Activated CD4-positive, alpha-beta T cell treated with anti-CD3 and anti-CD28 coated beads for 48 hours (primary cell): ENCODE results near the gene LARP6.
"Not testable (repeated sequence)": the region's sequence is repeated elsewhere in the genome, so short reads cannot be mapped to it uniquely, and the experiment has no call there.

ENCODE experiments used
- DNase-seq: peaks from one replicate; pipeline ENCODE4 v3.0.0-alpha.2; 2020

LARP6 gene

GRCh38 chr15:70829371-70830166 lies 24.4 kb downstream of the LARP6 start:
- DNase-seq = no peak

GRCh38 chr15:70827721-70828120 lies 26.2 kb downstream of the LARP6 start:
- DNase-seq = no peak

DNA sequence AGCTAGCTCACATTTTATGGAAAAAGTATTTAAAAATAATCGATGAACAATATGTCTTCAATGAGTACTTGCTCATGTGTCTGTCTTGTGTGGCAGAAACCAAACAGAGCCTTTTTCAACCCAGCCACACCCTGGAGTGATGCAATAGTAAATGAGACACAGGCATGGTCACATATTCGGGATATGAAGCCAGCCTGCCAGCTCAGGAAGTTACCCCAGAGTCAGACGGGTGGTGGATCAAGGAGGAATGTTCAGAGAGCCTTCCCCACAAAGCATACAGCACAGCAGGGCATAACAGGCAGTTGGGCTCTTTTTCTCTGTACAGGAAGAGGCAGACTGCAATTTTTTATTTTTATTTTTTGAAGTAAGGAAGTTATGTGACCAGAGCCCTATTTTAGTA lies 27.3 kb downstream of the LARP6 start:
- no peak for DNase-seq

DNA sequence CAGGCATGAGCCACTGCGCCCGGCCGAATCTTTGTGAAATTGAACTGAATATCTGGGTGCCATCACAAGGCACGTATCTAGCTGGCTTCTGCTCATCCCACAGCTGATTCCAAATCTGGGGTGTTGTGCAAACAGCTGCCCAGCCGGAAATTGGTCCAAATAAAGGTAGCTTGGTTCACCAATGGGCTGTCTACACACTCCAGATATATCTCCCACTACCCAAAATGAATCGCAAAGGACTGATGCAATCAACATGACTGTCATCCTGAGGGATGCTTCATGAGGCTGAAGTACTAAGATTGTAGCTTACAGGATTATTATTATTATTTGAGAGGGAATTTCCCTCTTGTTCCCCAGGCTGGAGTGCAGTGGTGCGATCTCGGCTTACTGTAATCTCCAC lies 28.1 kb downstream of the LARP6 start:
- no peak for DNase-seq

DNA sequence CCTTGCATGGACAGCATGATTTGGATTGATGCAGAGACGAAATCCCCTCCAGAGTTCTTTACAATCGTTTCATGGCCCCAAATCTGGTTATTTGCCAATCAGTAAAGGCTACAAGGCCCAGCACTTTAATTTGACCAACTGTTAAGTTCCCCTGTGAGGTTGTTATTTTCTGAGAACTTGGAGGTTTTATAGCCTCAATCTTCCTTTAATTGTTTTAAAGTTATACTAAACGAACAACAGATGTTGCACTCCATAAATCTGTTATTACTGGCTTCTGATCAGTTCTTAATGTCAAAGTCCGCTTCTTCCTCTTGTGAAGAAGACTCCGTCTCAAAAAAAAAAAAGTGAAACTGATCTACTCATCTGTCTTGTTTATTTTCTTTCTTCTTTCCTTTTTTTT lies 30.8 kb downstream of the LARP6 start:
- no peak for DNase-seq

DNA sequence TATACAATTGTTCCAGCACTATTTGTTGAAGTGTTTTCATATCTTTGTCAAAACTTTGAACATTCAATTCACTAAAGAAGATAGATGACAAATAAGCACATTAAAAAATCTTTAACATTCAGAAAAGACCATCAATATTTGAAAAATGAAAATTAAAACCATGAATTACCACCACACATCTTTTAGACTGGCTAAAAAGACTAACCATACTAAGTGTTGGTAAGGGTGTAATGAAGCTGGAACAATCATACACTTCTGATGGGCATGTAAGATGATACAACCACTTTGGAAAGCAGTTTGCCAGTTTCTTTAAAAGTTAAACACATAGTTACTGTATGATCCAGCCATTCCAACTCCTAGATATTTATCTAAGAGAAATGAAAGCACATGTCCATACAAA lies 33.7 kb downstream of the LARP6 start:
- DNase-seq = no peak

GRCh38 chr15:70818580-70818979 lies 35.4 kb downstream of the LARP6 start:
- DNase-seq = no peak

DNA sequence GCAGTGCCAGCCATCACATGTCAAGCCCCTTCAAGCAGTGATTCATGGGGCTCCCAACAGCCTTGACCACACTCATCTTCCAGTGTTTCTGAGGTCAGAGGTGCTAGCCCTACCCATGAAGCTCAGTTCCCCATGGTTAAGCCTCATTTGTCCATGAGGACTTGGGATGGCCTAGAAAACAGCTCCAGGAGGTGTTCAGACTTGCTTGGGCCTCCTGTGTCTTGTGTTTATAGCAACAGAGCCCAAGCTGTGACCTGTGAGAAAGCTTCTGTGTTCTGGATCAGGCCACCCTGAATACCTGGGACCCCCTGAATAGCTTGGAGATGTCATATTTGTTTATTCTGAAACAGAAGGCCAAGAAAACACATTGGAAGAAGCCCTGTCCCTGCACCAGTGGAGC lies 36.7 kb downstream of the LARP6 start:
- DNase-seq = no peak

DNA sequence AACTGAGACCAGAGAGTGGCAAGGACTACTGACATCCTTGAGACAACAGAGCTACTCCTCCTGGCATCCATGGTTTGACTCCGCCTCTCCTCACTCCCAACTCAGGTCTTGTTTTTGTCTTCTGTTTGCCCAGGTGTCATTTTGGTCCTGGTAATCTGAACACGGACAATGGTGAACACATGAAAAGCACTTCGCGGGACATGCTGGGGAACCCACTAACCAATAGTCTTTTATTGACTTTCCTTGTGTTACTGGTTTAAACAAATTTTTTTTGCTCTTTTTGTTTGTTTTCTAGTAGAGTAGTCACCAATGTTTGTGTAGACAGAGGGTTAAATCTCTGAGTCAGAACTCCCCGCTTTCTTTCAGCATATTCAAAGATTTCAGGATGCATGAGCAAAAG lies 38.4 kb downstream of the LARP6 start:
- no peak for DNase-seq

- DNase-seq = not testable (repeated sequence)
Measured at GRCh38 chr15:70815011-70815410, 38.9 kb downstream of the LARP6 start.

DNA sequence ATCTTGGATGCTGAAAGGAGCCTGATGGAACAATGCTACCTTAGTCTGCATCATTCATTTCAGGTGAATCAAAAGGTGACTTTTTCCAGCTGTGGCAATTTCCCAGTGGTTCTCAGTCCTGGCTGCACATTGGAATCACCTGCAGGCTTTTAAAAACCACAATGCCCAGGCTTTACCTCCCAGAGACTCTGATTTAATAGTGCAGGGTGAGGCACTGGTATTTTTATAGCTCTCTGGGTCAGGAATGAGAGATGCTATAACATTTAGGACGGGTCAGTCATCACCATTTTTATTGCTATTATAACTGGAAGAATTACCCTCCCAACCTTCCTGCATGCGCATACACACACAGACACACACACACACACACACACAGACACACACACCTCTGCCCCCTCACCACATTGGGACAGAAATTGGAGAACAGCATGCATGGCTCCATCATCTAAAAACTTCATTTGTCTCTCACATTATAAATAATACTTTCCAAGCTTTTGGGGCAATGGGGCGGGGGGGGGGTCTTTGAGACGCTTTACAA lies 41.1 kb downstream of the LARP6 start:
- no peak for DNase-seq

- DNase-seq = no peak
Measured at GRCh38 chr15:70810916-70811578, 42.9 kb downstream of the LARP6 start.

DNA sequence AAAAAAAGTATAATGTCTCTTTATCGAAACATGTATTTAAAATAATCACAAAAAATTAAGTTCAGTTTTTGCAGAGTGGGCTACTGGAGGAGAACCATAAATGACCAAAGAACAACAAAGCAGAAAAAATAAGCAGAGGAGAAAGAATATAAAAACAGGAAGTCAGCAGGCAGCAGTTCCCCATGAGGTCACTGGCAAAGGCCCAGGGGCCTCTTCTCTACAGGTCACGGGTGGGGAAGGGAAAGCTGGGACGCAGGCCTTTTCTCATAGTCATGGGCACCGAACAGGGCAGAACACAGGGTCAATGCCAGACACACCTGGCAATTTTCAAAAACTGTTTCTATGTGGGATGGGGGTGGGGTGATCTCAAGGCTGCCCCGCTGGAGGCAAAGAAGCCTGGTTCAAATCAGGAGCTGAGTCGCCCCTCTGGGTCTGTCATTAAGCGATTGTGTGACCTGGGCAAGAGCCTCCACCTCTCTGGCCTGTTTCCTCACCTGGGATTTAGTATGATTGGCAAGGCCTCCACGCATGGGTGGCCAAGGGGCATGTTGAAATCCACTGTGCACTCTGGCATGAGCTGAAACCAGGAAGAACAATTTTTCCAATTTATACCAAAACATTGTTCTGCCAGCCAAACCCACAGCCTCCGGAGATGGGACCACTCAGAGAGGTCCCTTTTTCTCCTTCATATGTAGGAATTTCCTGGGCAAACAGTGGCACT lies 46.8 kb downstream of the LARP6 start:
- no peak for DNase-seq

- DNase-seq = not testable (repeated sequence)
Measured at GRCh38 chr15:70804388-70804787, 49.6 kb downstream of the LARP6 start.

- no peak for DNase-seq
Measured at GRCh38 chr15:70802629-70803028, 51.3 kb downstream of the LARP6 start.

- no peak for DNase-seq
Measured at GRCh38 chr15:70801109-70801508, 52.8 kb downstream of the LARP6 start.

DNA sequence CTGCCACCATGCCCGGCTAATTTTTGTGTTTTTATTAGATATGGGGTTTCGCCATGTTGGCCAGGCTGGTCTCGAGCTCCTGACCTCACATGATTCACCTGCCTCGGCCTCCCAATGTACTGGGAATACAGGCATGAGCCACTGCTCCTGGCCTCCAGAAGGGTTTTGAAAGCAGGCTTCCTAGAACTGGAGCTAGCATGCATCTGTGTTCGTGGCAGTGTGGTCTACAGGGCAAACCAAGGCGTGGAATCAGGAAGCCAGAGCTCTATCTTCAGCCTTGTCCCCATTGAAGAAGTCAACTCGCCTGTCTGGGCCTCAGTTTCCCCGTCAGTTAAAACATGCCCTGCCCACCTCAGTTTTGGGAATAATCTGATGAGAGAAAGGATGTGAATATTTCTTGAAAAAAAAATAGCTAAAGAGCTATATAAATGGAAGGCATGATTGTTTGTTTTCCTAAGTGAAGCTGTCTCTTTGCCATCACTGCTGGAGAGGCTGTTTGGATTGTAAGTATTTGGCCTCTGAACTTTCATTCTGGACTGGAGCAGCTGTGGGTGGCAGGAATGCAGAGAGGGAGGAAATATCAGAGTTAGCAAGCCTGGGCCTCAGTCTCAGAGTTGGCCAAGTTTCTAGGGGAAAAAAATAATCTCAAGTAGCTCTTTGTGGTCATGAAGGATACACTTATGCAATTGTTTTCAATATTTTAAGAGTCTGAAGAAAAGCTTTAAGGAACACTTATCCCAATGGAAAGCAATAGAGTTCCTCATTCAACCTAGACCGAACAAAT lies 54.1 kb downstream of the LARP6 start:
- DNase-seq = no peak

DNA sequence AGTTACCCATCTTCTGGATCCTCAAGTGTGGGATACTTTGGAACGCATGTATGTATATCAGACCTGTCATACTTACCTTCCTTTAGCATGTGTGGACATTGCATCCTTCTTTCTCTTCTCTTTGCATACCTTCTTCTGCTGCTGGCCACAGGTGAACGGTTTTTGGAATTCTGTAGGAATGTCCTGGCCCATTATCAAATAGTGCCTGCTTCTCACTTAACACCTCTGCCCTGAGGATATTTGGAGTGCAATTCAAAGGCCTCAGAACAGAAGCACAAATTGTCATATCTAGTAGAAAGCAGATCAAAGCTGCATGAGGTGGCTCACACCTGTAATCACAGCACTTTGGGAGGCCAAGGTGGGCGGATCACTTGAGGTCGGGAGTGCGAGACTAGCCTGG lies 56.5 kb downstream of the LARP6 start:
- no peak for DNase-seq

GRCh38 chr15:70796516-70797310 lies 57.2 kb downstream of the LARP6 start:
- no peak for DNase-seq

GRCh38 chr15:70795311-70795665 lies 58.7 kb downstream of the LARP6 start:
- DNase-seq = no peak

GRCh38 chr15:70794596-70795310 lies 59.2 kb downstream of the LARP6 start:
- no peak for DNase-seq
